PC-9 (cell line): Measurements from ENCODE around the gene TMPRSS4. TPM values are rescaled to one million over a fixed set of nuclear protein-coding genes. Genes with fewer than 3 reads are reported as not detected.

Source experiments
- BruUV-seq: library from RNA; stranded (reverse); fragments of 400-500 nt; replicated peaks from 2 replicates; lab custom pipeline; 2021; lab: Mats Ljungman, UMichigan
- CTCF ChIA-PET: fragments of 300-600 bp; sonication (Branson Sonifier 250); formaldehyde crosslinking; loops from one replicate; lab custom pipeline; 2022; ENCODE audit warnings: antibody characterized with exemption; lab: Charles Lee
- POLR2A ChIA-PET: fragments of 300-600 bp; sonication (Branson Sonifier 250); formaldehyde crosslinking; loops from one replicate; lab custom pipeline; 2022; ENCODE audit warnings: antibody characterized with exemption; ENCODE audit not compliant: unreplicated experiment; lab: Charles Lee
- DNase-seq, 2 experiments: peaks; one replicate each; pipeline versions ENCODE4 v3.0.0 to v3.0.0-alpha.2; 2015 to 2022; ENCODE audit warnings: mixed read lengths in 1 of 2
- H2AFZ ChIP-seq: fragments of 200-600 bp; sonication (generic); 2 replicates; pipeline ENCODE4 v1.8.1; 2017; ENCODE audit warnings: antibody characterized with exemption
- H3F3A ChIP-seq: fragments of 200-600 bp; sonication (generic); 2 replicates; pipeline ENCODE4 v1.8.1; 2017; ENCODE audit warnings: antibody characterized with exemption, mild to moderate bottlenecking, low read depth; ENCODE audit not compliant: insufficient read depth
- H3K27ac ChIP-seq: fragments of 200-600 bp; sonication (generic); 2 replicates; pipeline ENCODE4 v1.6.1; 2016; ENCODE audit warnings: mixed run types
- H3K27me3 ChIP-seq: fragments of 200-600 bp; sonication (generic); 2 replicates; pipeline ENCODE4 v1.6.1; 2016; ENCODE audit warnings: low read depth, mixed run types; ENCODE audit not compliant: insufficient read depth
- H3K36me3 ChIP-seq: fragments of 200-600 bp; sonication (generic); 2 replicates; pipeline ENCODE4 v1.6.1; 2016; ENCODE audit warnings: low read depth, mixed run types
- H3K4me1 ChIP-seq: fragments of 200-600 bp; sonication (generic); replicated peaks from 2 replicates; pipeline ENCODE4 v1.6.1; 2016; ENCODE audit warnings: mixed run types; ENCODE audit not compliant: insufficient read depth
- H3K4me2 ChIP-seq: fragments of 200-600 bp; sonication (generic); 2 replicates; pipeline ENCODE4 v1.6.1; 2017; ENCODE audit warnings: mixed run types
- H3K4me3 ChIP-seq: fragments of 200-600 bp; sonication (generic); 2 replicates; pipeline ENCODE4 v1.6.1; 2016; ENCODE audit warnings: mixed run types
- H3K79me2 ChIP-seq: fragments of 200-600 bp; sonication (generic); 2 replicates; pipeline ENCODE4 v1.6.1; 2017; ENCODE audit warnings: low read depth, mixed run types
- H3K9me2 ChIP-seq: fragments of 200-600 bp; sonication (generic); 2 replicates; pipeline ENCODE4 v1.8.1; 2017; ENCODE audit warnings: mild to moderate bottlenecking; ENCODE audit not compliant: insufficient read depth
- H3K9me3 ChIP-seq: fragments of 200-600 bp; sonication (generic); 2 replicates; pipeline ENCODE4 v1.8.1; 2016; ENCODE audit warnings: low read depth; ENCODE audit not compliant: insufficient read depth
- H4K20me1 ChIP-seq: fragments of 200-600 bp; sonication (generic); 2 replicates; pipeline ENCODE4 v1.8.1; 2017; ENCODE audit not compliant: insufficient read depth
- CTCF ChIP-seq: fragments of 200-600 bp; sonication (generic); conservative IDR thresholded peaks from 2 replicates; pipeline ENCODE4 v1.6.1; 2017; ENCODE audit warnings: mixed run types, antibody characterized with exemption, mild to moderate bottlenecking, moderate library complexity
- EZH2 ChIP-seq: fragments of 200-600 bp; sonication (generic); IDR thresholded peaks from 2 replicates; pipeline ENCODE4 v1.8.0; 2017; ENCODE audit warnings: antibody characterized with exemption, low read depth
- intact Hi-C: fragments of 100-400 bp; cut with micrococcal nuclease; formaldehyde crosslinking; loops from one replicate; pipeline ENCODE4 v1.10.0; 2022; ENCODE audit not compliant: unreplicated experiment
- total RNA-seq: library from RNA; stranded (reverse); gene quantifications from 2 replicates; pipeline ENCODE4 v1.2.3, GENCODE V29; 2021

The TMPRSS4 gene
- total RNA-seq, 1 experiment from 2014 or later = 27.6 TPM

- ChIA-PET CTCF (no interaction called here), POLR2A (no interaction called here)
- Histone ChIP-seq H3K27me3 (peaks cover 29% of the 10 kb centered on the region), H3K27ac (no peak overlapping the region), H3F3A (peaks cover 5% of the 10 kb centered on the region; the same call in 1 of the 2 replicates), H3K4me1 (peaks cover 6% of the 10 kb centered on the region; the same call in 1 of the 2 replicates), H3K9me2 (no peaks in the 10 kb centered on the region), H2AFZ (peak overlapping the region; percentile 78), H3K79me2 (no peaks in the 10 kb centered on the region), H4K20me1 (no peaks in the 10 kb centered on the region), H3K36me3 (no peaks in the 10 kb centered on the region), H3K4me3 (peak overlapping the region; percentile 55), H3K9me3 (no peaks in the 10 kb centered on the region), H3K4me2 (peak overlapping the region; percentile 65)
- intact Hi-C loops = loop anchor here (1.0 to 2.0 kb wide), 8 partner anchors 26 to 514 kb away; partner anchors contain the start of gene ARCN1
- DNase-seq = peak; percentile 81 to 91
- BruUV-seq = no TSS peak
- TF ChIP-seq CTCF = peak; percentile 94
- no peak for TF ChIP-seq EZH2
Observed at GRCh38 chr11:118145285-118146227, 68.7 kb downstream of the TMPRSS4 start.

- no peaks in the 10 kb centered on the region for H3K79me2 ChIP-seq
- H4K20me1 ChIP-seq = no peaks in the 10 kb centered on the region
- H3K4me2 ChIP-seq = no peak overlapping the region
- no peak overlapping the region for H3K4me3 ChIP-seq
- TF ChIP-seq EZH2 = no peak
- no peak for TF ChIP-seq CTCF
- no peak for DNase-seq
- H3K27ac ChIP-seq = no peak overlapping the region
- peaks cover 6% of the 10 kb centered on the region for H3K4me1 ChIP-seq
- H3F3A ChIP-seq = peaks cover 6% of the 10 kb centered on the region; the same call in 1 of the 2 replicates
- no peaks in the 10 kb centered on the region for H3K36me3 ChIP-seq
- intact Hi-C loops = no loop called here
- CTCF ChIA-PET = interaction anchor here (0.6 kb wide), 1 partner anchor 308 kb away, joined by 5 read pairs; no protein-coding TSS in a partner anchor
- POLR2A ChIA-PET = no interaction called here
- H2AFZ ChIP-seq = no peak overlapping the region
- no peaks in the 10 kb centered on the region for H3K9me2 ChIP-seq
- no TSS peak for BruUV-seq
- no peaks in the 10 kb centered on the region for H3K9me3 ChIP-seq
- H3K27me3 ChIP-seq = peaks cover 38% of the 10 kb centered on the region
Observed at GRCh38 chr11:118146554-118146953, 69.7 kb downstream of the TMPRSS4 start.

GRCh38 chr11:118147502-118147901 is 70.6 kb downstream of the TMPRSS4 start:
- ChIA-PET POLR2A (interaction anchor here (0.6 kb wide), 1 partner anchor 64 kb away, joined by 6 read pairs; no protein-coding TSS in a partner anchor), CTCF (no interaction called here)
- Histone ChIP-seq H3K4me3 (no peak overlapping the region), H3K4me2 (no peak overlapping the region), H3K27me3 (peaks cover 47% of the 10 kb centered on the region), H3K9me3 (no peaks in the 10 kb centered on the region), H2AFZ (no peak overlapping the region), H3K9me2 (no peaks in the 10 kb centered on the region), H3K36me3 (no peaks in the 10 kb centered on the region), H4K20me1 (no peaks in the 10 kb centered on the region), H3F3A (peaks cover 5% of the 10 kb centered on the region; the same call in 1 of the 2 replicates), H3K4me1 (peaks cover 2% of the 10 kb centered on the region), H3K27ac (no peak overlapping the region), H3K79me2 (no peaks in the 10 kb centered on the region)
- intact Hi-C loops = no loop called here
- TF ChIP-seq EZH2 (no peak), CTCF (no peak)
- BruUV-seq = no TSS peak
- no peak for DNase-seq
